HCT116 (cell line): Measurements from ENCODE around the gene HOGA1. TPM values are rescaled to one million over a fixed set of nuclear protein-coding genes. Genes with fewer than 3 reads are reported as not detected.

Experiments used
- ATAC-seq: fragments of 200-7000 bp; cut with Tn5 transposase; 2 replicates; pipeline ENCODE4 v1.9.1; 2020; ENCODE audit warnings: mild to moderate bottlenecking, moderate library complexity
- BruUV-seq: library from RNA; stranded (reverse); fragments of 400-500 nt; replicated peaks from 2 replicates; lab custom pipeline; 2021; lab: Mats Ljungman, UMichigan
- CTCF ChIA-PET: fragments of 300-600 bp; sonication (Branson Sonifier 250); formaldehyde crosslinking; loops from one replicate; lab custom pipeline; 2021; ENCODE audit warnings: antibody characterized with exemption; lab: Charles Lee
- POLR2A ChIA-PET: fragments of 300-600, 350-600 bp; sonication (Branson Sonifier 250); formaldehyde crosslinking; loops from one replicate; lab custom pipeline; 2021; ENCODE audit warnings: antibody characterized with exemption; lab: Charles Lee
- RAD21 ChIA-PET, 2 experiments: fragments of 300-600 bp; sonication (Branson Sonifier 250); formaldehyde crosslinking; loops; one replicate each; lab custom pipeline; 2023; ENCODE audit warnings: low total read pairs in 2 of 2; ENCODE audit not compliant: uncharacterized antibody in 2 of 2, unreplicated experiment in 2 of 2, low non-redundant PET in 1 of 2; lab: Charles Lee
- DNase-seq: peaks from one replicate; pipeline ENCODE4 v3.0.0-alpha.2; 2010; ENCODE audit warnings: low read depth, low spot score
- H2AFZ ChIP-seq: fragments of 200-600 bp; shearing (Covaris generic), sonication (generic); 2 replicates; pipeline ENCODE4 v1.6.1; 2017; ENCODE audit warnings: low read depth, mixed run types, mixed read lengths, antibody characterized with exemption, low read length; ENCODE audit not compliant: poor library complexity, severe bottlenecking
- H3K27ac ChIP-seq: 2 replicates; pipeline ENCODE4 v1.5.1; 2012; ENCODE audit warnings: low read depth, low read length
- H3K27me3 ChIP-seq: fragments of 200-600 bp; sonication (generic); 2 replicates; pipeline ENCODE4 v1.6.1; 2016; ENCODE audit warnings: mixed run types, low read length, mixed read lengths; ENCODE audit not compliant: insufficient read depth
- H3K36me3 ChIP-seq, 2 experiments: fragments of 200-500 bp in 1 of 2; fragments of 200-600 bp in 1 of 2; sonication (Bioruptor generic) in 1 of 2; sonication (generic) in 1 of 2; 2 replicates each; pipeline versions ENCODE4 v1.5.1 to v1.6.1; 2014 to 2016; ENCODE audit warnings: low read length in 2 of 2, inconsistent platforms in 1 of 2, mixed read lengths in 1 of 2, mixed run types in 1 of 2; ENCODE audit not compliant: insufficient read depth in 2 of 2, control insufficient read depth in 1 of 2
- H3K4me1 ChIP-seq, 2 experiments: fragments of 200-600 bp in 1 of 2; sonication (generic) in 1 of 2; 2 replicates each; pipeline versions ENCODE4 v1.5.1 to v1.6.1; 2012 to 2017; ENCODE audit warnings: low read length in 2 of 2, inconsistent platforms in 1 of 2, mild to moderate bottlenecking in 1 of 2, mixed read lengths in 1 of 2, mixed run types in 1 of 2, moderate library complexity in 1 of 2; ENCODE audit not compliant: insufficient read depth in 2 of 2, control insufficient read depth in 1 of 2
- H3K4me2 ChIP-seq: fragments of 200-600 bp; sonication (generic); 2 replicates; pipeline ENCODE4 v1.6.1; 2017; ENCODE audit warnings: mixed run types, low read length, mixed read lengths
- H3K4me3 ChIP-seq, 2 experiments: fragments of 200-600 bp in 1 of 2; sonication (generic) in 1 of 2; replicated peaks in 1 of 2; 2 replicates each; pipeline ENCODE4 v1.5.1; 2011 to 2016; ENCODE audit warnings: low read length in 2 of 2, control low read depth in 1 of 2, low read depth in 1 of 2, mild to moderate bottlenecking in 1 of 2, mixed read lengths in 1 of 2, mixed run types in 1 of 2
- H3K79me2 ChIP-seq: fragments of 200-600 bp; sonication (generic); 2 replicates; pipeline ENCODE4 v1.6.1; 2017; ENCODE audit warnings: mild to moderate bottlenecking, mixed run types, low read length, moderate library complexity, mixed read lengths; ENCODE audit not compliant: insufficient read depth
- H3K9ac ChIP-seq: fragments of 200-600 bp; sonication (generic); 2 replicates; pipeline ENCODE4 v1.6.1; 2016; ENCODE audit warnings: low read length, mixed read lengths
- H3K9me2 ChIP-seq: fragments of 200-600 bp; sonication (generic), shearing (Covaris generic); 2 replicates; pipeline ENCODE4 v1.6.1; 2017; ENCODE audit warnings: mixed run types, mild to moderate bottlenecking, moderate library complexity; ENCODE audit not compliant: insufficient read depth
- H3K9me3 ChIP-seq, 2 experiments: fragments of 200-500 bp in 1 of 2; fragments of 200-600 bp in 1 of 2; sonication (Bioruptor generic) in 1 of 2; sonication (generic) in 1 of 2; 2 replicates each; pipeline ENCODE4 v1.6.1; 2014 to 2017; ENCODE audit warnings: low read length in 2 of 2, mixed read lengths in 2 of 2, inconsistent platforms in 1 of 2, low read depth in 1 of 2, mild to moderate bottlenecking in 1 of 2, mixed run types in 1 of 2, moderate library complexity in 1 of 2; ENCODE audit not compliant: control insufficient read depth in 1 of 2, insufficient read depth in 1 of 2
- H4K20me1 ChIP-seq: fragments of 200-600 bp; sonication (generic), shearing (Covaris generic); 2 replicates; pipeline ENCODE4 v1.6.1; 2017; ENCODE audit warnings: mixed run types, mild to moderate bottlenecking, moderate library complexity; ENCODE audit not compliant: insufficient read depth
- RAD21 ChIP-seq: IDR thresholded peaks from 2 replicates; pipeline ENCODE4 v1.6.1; 2012; ENCODE audit warnings: low read depth, mild to moderate bottlenecking
- ZBTB33 ChIP-seq: IDR thresholded peaks from 2 replicates; pipeline ENCODE4 v1.6.1; 2011; ENCODE audit warnings: mild to moderate bottlenecking, low read length, moderate library complexity; ENCODE audit not compliant: insufficient replicate concordance; ENCODE audit errors: extremely low read depth
- intact Hi-C: fragments of 100-400 bp; cut with micrococcal nuclease; formaldehyde crosslinking; loops from 2 replicates; pipeline ENCODE4 v1.10.0; 2022
- total RNA-seq: library from RNA; stranded (reverse); gene quantifications from one replicate; pipeline ENCODE4 v1.2.1, GENCODE V29; 2021; ENCODE audit not compliant: unreplicated experiment

The HOGA1 gene
- total RNA-seq, 1 experiment from 2014 or later: 1.6 TPM

GRCh38 chr10:97601268-97602215 lies 17.4 kb downstream of the HOGA1 start:
- ChIA-PET POLR2A (no interaction called here), RAD21 (no interaction called here)
- ATAC-seq: no peak

More at GRCh38 chr10:97601268-97602215, 17.4 kb downstream of the HOGA1 start:
- Histone ChIP-seq H3K9ac (no peak overlapping the region), H3K9me3 (no peaks in the 10 kb centered on the region), H3K36me3 (no peaks in the 10 kb centered on the region), H3K27me3 (no peaks in the 10 kb centered on the region), H3K4me2 (no peak overlapping the region), H3K4me3 (no peak overlapping the region), H4K20me1 (no peaks in the 10 kb centered on the region), H3K27ac (no peak overlapping the region), H3K4me1 (peaks cover 17 to 20% of the 10 kb centered on the region in 2 experiments), H3K9me2 (no peaks in the 10 kb centered on the region), H3K79me2 (no peaks in the 10 kb centered on the region), H2AFZ (no peak overlapping the region)
- TF ChIP-seq RAD21 (no peak), ZBTB33 (no peak)
- CTCF ChIA-PET: no interaction called here
- DNase-seq: no peak
- BruUV-seq: no TSS peak
- intact Hi-C loops: no loop called here
